Measurements from ENCODE around the gene PTP4A1.

- TF ChIP-seq CTCF (optimal IDR thresholded peaks at IDR 0.05 in 1 of 3, IDR thresholded peaks at IDR 0.05 in 1 of 3, conservative IDR thresholded peaks at IDR 0.05 in 1 of 3; ENCODE audit: extremely low read depth in 1 of 3, insufficient read depth in 2 of 3, low read length in 3 of 3) (no peak), EZH2 (IDR thresholded peaks at IDR 0.05; ENCODE audit: low read length) (no peak)
Observed at GRCh38 chr6:63584125-63584514, 11.8 kb downstream of the PTP4A1 start.

Measured in keratinocyte (primary cell).